ENCODE data around the gene FGF9. TPM values are rescaled to one million over a fixed set of nuclear protein-coding genes. Genes with fewer than 3 reads are reported as not detected.

FGF9 gene
- total and polyA plus RNA-seq, 2 of the 8 experiments (the other 6 are each of a cell fraction or from before 2014, with no cell fraction given): 0.02 TPM; not detected in 1

GRCh38 chr13:21734961-21735360 is 64.1 kb downstream of the FGF9 start (continued):
- TF ChIP-seq EP300 (IDR thresholded peaks at IDR 0.05; ENCODE audit: borderline replicate concordance in 1 of 2, low read depth in 2 of 2, low read length in 2 of 2): no peak

Data from H1 (cell line).